Spinal cord (tissue), 10 donors: ENCODE measurements around the gene EVI5. TPM values are rescaled to one million over a fixed set of nuclear protein-coding genes. Genes with fewer than 3 reads are reported as not detected.

Experiments
- DNase-seq, 6 donors: peaks; one replicate each; pipeline versions ENCODE4 v3.0.0 to v3.0.0-alpha.2; 2013 to 2015; ENCODE audit warnings: low spot score in 6 of 6, low read depth in 4 of 6
- H3K27ac ChIP-seq: one replicate; pipeline ENCODE4 v1.5.1; 2013; ENCODE audit warnings: low read depth, low read length, control low read depth
- H3K27me3 ChIP-seq: one replicate; pipeline ENCODE4 v1.6.1; 2013; ENCODE audit warnings: low read length; ENCODE audit not compliant: control insufficient read depth, insufficient read depth
- H3K36me3 ChIP-seq: one replicate; pipeline ENCODE4 v1.6.1; 2013; ENCODE audit warnings: low read length; ENCODE audit not compliant: control insufficient read depth, insufficient read depth
- H3K4me1 ChIP-seq: one replicate; pipeline ENCODE4 v1.6.1; 2013; ENCODE audit warnings: low read length; ENCODE audit not compliant: control insufficient read depth, insufficient read depth
- H3K4me3 ChIP-seq: one replicate; pipeline ENCODE4 v1.5.1; 2013; ENCODE audit warnings: low read depth, low read length, control low read depth
- H3K9me3 ChIP-seq: one replicate; pipeline ENCODE4 v1.6.1; 2013; ENCODE audit warnings: low read length; ENCODE audit not compliant: control insufficient read depth, insufficient read depth
- WGBS: methylation state at CpG from one replicate; pipeline ENCODE4 v1.1.5; 2013; ENCODE audit warnings: missing lambda C conversion rate; ENCODE audit not compliant: insufficient coverage; 5-methylcytosine and 5-hydroxymethylcytosine counted together
- polyA plus RNA-seq, 2 donors: library from polyadenylated mRNA; unstranded; fragments of 120-200 nt; gene quantifications; one replicate each; pipeline ENCODE4 v1.2.1, GENCODE V29; 2013; ENCODE audit not compliant: insufficient read length in 2 of 2
- total RNA-seq, 2 donors: library from RNA; depleted of rRNA in 1 of 2; stranded (reverse); fragments of 120-200 nt in 1 of 2; fragments of >200 nt in 1 of 2; gene quantifications; one replicate each; pipeline versions ENCODE4 v1.2.3 to v1.2.4, GENCODE V29; 2013 to 2014
- donor health status: healthy.

Gene EVI5
- total and polyA plus RNA-seq, 4 donors, result 18.9 to 80.5 (median 41.8) TPM

DNA sequence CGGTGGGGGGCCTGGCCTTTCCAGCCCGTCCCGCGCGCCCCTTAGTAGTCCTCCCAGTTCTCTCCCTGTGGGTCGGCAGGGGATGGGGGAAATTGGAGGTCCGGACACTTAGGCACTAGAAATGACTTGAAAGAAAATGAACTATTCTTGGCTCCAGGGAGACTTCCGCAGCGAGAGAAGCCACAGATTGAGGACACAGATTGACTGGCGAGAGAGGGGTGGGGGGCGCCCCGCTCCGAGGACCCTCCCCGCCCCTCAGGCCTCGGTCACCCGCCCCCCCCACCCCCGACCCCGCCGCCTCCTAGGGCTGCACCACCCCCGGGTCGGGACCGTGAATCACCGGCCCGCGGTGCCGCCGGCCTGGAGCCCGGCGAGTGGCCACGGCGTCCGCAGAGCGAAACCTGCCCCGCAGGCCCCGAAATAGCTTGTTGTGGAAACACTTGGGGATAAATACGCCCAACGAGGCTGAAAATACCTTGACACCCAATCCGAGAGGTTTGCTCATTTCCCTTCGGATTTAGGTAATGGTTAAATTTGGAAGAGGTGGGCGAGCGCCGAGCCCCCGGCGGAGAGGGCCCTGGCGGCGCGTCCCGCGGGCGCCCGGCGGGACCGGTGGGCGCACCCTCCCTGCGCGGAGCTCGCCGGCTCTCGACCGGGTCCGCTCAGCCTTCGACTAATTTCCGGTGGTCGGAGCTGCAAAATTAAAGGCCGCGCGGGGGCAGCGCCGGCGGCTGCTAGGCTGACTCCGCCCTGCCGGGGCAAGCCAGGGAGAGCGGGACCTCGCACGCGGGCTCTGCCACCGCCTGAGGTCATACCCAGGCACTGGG, 298.4 kb downstream of the EVI5 start, which contains the start of gene GFI1:
Gene GFI1 (minus strand): TSS at position 675 of the 827 bp plus-strand sequence. CDS start 3,438 bp downstream, outside the sequence.
- Histone ChIP-seq H3K36me3 (no peaks in the 10 kb centered on the region), H3K27me3 (peaks cover 81% of the 10 kb centered on the region), H3K9me3 (no peaks in the 10 kb centered on the region), H3K4me1 (peaks cover 48% of the 10 kb centered on the region), H3K4me3 (peak within 1 kb of the TSS; percentile 36), H3K27ac (no peak within 1 kb of the TSS)
- WGBS, result under 1% methylated on average over 66 of the region's 77 CpGs
- peak in 2 of 6 donors; percentile 5 to 15 for DNase-seq

DNA sequence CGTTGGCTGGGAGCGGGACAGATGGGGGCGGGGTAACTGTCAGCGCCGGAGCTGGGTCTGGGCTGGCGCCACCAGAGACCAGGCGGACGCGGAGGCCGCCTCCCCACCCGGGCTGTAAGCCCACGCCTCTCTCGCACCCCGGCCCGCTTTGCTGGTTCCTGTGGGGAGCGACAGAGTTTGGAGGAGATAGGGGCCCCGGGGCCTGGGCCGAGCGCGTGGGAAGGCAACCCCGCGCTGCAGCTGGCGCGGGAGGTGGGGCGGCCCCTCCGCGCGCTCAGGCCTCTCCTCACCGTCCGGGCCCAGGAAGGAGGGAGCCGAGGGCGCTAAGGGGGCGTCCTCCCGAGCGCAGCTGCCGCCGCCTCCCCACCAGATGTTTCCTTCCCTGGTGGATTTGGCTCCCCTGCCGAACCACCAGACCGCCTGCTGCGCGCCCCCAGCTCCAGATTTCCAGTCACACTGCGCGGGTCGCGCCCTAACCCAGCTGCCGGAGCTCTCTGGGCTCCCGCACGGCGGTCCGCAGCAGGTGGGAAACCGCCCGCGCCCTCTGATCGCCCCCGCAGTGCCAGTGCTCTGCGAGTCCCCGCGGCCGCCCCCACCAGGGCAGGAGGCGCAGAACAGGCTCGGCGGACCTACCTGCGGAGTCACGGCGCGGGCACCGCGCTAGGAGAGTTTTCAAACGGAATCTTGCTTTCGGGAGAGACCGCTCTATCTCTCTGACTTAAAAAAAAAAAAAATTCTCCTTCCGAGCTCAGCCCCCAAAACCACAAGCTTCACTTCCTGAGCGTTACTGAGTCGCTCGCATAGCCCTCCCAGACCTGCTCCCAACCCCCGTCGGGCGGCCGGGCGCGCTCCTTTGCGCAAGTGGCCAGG, 299.3 kb downstream of the EVI5 start:
- Histone ChIP-seq H3K4me1 (peaks cover 56% of the 10 kb centered on the region), H3K36me3 (no peaks in the 10 kb centered on the region), H3K9me3 (no peaks in the 10 kb centered on the region), H3K27me3 (peaks cover 89% of the 10 kb centered on the region), H3K27ac (no peak overlapping the region), H3K4me3 (peak overlapping the region; percentile 36)
- DNase-seq, result peak in 2 of 6 donors; percentile 27 to 41
- under 1% methylated on average over 80 of the region's 82 CpGs for WGBS

DNA sequence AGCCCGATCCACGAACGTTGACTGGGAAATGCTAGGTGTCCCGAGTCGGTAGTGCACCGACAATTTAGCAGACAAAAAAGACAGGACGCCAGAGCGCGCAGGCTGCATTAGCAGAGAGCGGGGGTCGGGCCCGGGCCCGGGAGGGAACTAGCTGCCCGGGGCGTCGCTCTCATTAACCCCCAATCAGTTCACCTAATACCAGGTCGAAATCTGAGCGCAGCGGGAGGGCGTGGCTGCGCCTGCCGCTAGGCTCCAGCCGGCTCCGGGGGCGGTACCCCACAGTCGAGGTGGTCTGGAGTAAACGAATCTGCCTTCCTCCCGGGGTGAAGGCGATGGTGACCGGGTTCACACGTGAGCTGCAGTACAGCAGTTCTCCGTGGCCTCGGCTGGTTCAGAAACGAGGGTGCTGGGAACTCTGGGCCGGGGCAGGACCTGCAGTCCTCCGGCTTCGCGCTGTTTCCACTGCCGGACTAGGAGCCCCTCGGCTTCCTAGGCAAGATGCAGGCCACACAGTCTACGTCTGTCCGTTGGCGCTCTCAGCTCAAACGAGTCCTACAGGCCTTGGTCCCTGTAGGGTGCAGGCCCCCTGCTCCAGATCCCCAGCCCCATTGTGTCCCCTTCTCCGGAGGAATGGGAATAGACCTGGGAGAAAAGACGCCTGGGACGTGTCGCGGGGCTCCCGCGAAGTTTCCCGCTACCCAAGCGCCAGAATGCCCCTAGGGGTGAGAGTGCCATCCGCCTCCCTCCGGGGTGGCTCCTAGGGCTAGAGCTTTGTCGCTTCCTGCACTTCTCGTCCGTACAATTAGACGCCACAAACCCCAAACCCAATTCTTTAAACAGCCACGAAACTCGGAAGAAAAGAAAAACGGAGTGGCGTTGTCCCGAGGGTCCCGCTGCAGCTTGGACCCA, 300.2 kb downstream of the EVI5 start:
- Histone ChIP-seq H3K36me3 (no peaks in the 10 kb centered on the region), H3K27me3 (peaks cover 98% of the 10 kb centered on the region), H3K4me1 (peaks cover 62% of the 10 kb centered on the region), H3K4me3 (peak overlapping the region; percentile 26), H3K27ac (no peak overlapping the region), H3K9me3 (no peaks in the 10 kb centered on the region)
- under 1% methylated on average over 65 of the region's 65 CpGs for WGBS
- DNase-seq, result peak in 2 of 6 donors; percentile 34 to 59

DNA sequence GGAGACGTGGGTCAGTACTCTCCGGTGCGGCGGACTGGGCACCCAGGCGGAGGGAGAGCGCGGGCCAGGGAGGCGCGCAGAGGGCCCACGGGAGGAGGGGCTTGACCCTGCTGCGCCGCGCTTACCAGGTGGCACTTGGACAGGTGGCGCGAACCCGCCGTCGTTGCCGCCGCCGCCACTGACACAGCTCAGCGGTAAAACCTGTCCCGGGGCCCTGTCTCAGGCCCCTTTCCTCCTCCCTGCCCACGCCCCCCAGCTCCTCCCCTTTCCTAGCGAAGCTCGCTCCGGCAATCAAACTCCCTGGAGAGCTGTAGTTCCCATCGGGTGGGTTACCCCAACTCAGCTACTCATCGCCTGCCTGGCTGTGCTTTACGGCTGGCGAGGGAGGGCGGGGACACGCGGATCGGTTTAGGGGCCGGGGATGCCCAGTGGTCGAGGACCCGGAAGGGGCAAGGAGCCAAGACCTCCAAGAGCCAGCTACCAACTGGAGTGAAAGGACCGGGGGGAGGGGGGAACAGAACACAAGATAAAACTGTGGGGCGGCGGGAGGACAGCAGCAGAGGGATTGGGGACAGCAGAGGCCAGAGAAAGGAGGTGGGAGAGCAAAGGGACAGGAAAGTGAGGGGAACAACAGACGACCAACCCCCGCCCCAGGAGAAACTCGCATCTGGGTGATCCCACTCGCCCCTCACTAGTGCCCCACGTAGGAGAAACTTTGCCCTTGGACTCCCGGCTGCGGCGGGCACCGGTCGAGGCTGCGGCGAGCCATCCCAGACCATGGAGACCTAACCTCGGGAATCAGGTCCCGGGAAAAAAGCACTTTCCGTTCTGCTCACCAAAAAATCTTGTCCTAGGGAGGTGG, 301.1 kb downstream of the EVI5 start:
- no peaks in the 10 kb centered on the region for H3K9me3 ChIP-seq
- no peak overlapping the region for H3K27ac ChIP-seq
- peaks cover 62% of the 10 kb centered on the region for H3K4me1 ChIP-seq
- peak overlapping the region; percentile 26 for H3K4me3 ChIP-seq
- peaks cover 98% of the 10 kb centered on the region for H3K27me3 ChIP-seq
- WGBS, result under 1% methylated on average over 55 of the region's 56 CpGs
- H3K36me3 ChIP-seq, result no peaks in the 10 kb centered on the region
- DNase-seq, result peak in 2 of 6 donors; percentile 12 to 48

DNA sequence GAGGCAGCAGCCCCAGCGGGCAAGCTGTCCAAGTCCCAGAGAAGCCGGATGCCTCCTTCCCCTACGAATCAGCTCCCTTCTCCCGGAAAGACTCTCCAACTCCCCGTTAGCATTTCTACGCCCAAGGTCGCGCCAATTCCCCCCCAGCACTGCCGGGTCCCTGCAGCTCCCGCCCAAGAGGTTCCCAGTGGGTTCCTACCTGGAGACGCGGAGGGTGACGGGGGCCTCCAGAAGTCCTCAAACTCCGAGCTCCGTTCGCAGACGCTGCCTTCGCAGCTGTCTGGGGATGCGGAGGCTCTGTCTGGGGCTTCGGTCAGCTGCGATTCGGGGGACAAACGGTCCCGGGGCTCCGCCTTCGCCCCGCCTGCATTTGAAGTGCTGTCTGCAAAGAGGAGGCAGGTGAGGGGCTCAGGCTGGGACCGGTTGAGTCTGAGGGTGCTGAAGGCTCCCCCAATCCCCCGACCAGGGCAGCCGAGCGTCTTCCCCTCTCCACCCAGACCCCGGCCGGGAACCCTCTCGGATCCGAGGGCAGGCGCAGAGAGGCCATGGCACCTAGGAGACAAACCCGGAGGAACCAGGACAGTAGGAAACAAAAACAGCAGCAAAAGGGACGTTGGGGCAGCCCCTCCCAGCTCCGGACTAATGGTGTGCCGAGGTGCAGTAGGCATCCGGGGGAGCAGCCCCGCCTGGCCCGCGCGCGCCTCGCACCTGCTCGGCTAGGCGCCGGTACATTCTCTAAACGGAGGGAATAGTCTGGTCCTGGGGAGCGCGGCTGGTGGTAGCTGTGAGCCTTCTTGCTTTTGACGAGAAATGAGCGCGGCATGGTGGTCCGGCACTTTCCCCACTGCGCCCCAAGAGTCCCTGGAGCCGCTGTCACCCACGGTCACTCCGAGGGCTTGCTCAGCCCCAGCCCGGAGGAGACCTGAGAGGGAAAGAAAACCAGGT, 302.0 kb downstream of the EVI5 start:
- H3K27ac ChIP-seq, result no peak overlapping the region
- peak overlapping the region; percentile 37 for H3K4me3 ChIP-seq
- H3K4me1 ChIP-seq, result peaks cover 62% of the 10 kb centered on the region
- DNase-seq, result peak in 2 of 6 donors; percentile 24 to 63
- no peaks in the 10 kb centered on the region for H3K36me3 ChIP-seq
- H3K27me3 ChIP-seq, result peaks cover 99% of the 10 kb centered on the region
- no peaks in the 10 kb centered on the region for H3K9me3 ChIP-seq
- under 1% methylated on average over 62 of the region's 62 CpGs for WGBS

DNA sequence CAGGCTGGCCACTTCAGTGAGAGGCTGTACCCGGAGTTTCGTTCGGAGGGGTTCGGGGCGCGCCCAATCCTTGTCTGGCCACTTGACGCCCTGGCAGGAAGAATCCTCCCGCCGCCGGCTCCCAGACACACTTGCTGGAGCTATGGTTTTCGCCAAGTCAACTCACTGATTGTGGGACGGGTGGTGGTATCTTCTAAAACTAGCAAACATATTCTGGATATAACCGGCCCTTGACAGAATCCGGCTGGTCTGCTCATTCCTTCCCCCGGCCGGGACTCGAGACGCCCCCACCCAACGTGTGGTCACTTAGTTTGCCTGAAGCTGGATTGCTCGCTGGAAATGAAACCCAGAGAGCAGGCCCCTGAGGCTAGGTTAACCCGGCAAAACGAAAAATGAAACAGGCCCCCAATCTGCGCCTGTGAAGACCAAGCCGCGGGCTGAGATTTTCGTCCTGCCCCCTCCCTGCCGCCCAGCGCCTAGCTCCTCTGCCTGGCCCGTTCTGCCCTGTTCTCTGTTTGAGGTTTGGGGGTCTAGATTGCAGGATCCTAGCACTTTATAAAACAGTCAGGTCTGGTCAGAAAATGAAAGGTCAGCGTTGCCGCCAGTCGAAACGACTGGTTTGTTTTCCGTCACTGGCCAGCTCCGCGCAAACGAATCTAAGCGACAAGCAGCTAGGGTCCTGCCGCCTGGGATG, 302.8 kb downstream of the EVI5 start:
- WGBS, result under 1% methylated on average over 36 of the region's 39 CpGs
- no peak overlapping the region for H3K27ac ChIP-seq
- peak overlapping the region; percentile 37 for H3K4me3 ChIP-seq
- H3K9me3 ChIP-seq, result no peaks in the 10 kb centered on the region
- DNase-seq, result peak in 2 of 6 donors; percentile 43 to 56
- peaks cover 95% of the 10 kb centered on the region for H3K27me3 ChIP-seq
- peaks cover 62% of the 10 kb centered on the region for H3K4me1 ChIP-seq
- no peaks in the 10 kb centered on the region for H3K36me3 ChIP-seq

DNA sequence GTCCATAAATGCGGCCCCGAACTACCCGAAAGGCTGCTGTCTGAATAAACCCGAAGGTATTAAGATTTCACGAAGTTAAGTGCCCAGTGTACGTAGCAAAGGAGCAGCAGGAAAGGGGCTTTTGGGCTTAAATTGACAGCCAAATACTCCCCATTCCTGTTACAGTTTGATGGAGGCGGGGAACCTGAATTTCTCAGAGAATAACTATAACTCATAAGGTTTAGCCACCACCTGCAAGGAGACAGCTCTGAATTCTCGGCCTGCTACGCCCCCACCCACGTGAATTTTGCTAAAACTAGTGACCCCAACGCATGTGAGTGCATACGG, 303.3 kb downstream of the EVI5 start:
- Histone ChIP-seq H3K9me3 (no peaks in the 10 kb centered on the region), H3K27ac (no peak overlapping the region), H3K27me3 (peaks cover 89% of the 10 kb centered on the region), H3K4me1 (peaks cover 62% of the 10 kb centered on the region), H3K36me3 (no peaks in the 10 kb centered on the region), H3K4me3 (no peak overlapping the region)
- peak in 2 of 6 donors; percentile 23 to 30 for DNase-seq
- WGBS, result 7% methylated on average over 5 of the region's 12 CpGs
